HG03558 (cell line): ENCODE results near the gene CSPG5.

Source experiments
- ATAC-seq: cut with Tn5 transposase; IDR thresholded peaks from one replicate; pipeline ENCODE4 v1.9.1; 2021; ENCODE audit warnings: moderate number of reproducible peaks; ENCODE audit not compliant: unreplicated experiment; ENCODE audit errors: extremely low read depth

CSPG5 gene

DNA sequence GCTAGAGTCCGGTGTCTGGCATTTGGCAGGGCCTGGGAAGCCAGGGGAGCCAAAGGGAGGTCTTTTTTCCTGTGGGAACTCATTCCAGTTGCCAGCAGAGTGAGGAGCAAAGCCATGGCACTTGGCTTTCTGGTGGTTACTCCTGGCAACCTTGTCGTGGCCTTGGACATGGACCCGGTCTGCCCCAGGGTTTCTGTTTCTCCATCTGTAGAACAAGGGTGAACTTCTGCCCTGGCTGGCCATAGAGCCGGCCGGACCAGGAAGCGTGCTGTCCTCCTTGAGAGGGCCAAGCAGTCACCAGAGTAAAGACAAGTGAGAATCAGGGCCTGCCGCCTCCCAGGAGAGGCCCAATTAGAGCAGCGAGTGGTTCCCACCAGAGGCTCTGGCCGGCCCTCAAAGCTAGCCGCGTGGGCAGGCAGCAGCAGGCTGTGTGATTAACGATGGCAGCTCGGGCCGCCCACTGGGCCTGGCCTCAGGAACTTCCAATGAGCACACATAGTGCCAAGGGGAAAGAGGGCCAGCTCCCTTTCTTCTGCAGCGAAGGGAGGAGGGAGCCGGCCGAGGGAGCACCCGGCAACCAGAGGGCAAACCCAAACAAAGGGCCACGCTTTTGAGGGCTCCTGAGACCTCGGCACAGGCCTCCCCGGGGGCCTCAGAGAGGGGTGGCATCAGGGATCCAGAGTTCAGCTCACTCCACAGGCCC lies 36.0 kb downstream of the CSPG5 start:
- ATAC-seq, result no peak

DNA sequence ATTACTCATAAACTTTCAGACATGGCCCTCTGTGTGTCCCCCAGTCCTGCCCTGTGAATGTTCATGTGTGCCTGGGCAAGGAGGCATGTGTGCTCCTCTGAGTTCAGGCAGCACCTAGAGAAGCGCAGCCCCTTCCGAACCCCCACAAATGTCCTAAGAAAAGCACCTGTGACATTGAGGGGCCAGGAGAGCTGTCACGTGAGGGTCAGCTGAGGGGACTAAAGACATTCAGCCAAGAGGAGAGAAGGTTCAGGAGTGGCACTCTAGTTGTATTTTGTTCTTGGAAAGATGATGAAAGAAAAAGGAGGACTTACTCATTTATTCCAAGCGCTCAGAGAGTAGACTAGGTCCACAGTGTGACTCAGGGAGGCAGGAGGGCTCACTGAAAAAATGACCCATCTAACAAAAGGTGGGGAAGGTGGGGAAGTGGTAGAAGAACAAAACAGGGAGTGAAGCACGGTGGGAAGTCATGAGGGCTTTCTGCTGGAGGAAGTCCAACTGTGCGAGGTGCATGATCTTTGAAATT lies 37.0 kb downstream of the CSPG5 start:
- ATAC-seq, result no peak

DNA sequence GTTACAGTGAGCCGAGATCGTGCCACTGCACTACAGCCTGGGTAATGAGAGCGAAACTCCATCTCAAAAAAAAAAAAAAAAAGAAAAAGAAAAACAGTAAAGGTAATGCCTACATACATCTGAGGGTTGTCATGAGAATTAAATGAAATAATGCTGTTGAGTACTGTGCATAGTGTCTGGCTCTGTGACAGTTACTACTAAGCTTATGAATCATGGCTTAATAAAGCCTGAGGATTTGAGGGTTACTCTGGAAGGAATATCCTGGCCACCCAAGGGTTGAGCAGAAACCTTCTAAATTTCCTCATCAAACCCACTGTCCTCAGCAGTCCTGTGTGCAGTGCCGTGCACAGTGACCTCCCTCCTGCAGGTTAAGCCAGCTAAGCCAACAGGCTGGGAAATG lies 38.4 kb downstream of the CSPG5 start:
- ATAC-seq, result no peak

DNA sequence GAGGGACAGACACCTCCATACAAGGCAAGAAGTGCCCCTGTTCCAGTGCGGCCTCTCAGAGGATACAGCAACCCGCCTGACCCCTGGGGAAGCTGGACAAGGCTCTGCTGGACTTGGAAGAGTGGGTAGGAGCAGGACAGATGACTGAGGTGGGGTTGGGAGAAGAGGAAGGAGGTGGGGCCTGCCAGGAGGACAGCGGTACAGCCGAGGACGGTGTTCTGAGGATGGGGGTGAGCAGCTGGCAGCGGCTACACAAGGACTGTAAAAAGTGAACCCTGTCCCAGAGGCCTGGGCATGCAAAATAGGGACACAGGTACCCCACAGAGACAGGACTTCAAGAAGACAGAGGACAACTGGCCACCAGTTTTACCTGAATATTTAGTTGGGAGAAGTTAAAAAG lies 41.7 kb downstream of the CSPG5 start:
- ATAC-seq, result no peak

DNA sequence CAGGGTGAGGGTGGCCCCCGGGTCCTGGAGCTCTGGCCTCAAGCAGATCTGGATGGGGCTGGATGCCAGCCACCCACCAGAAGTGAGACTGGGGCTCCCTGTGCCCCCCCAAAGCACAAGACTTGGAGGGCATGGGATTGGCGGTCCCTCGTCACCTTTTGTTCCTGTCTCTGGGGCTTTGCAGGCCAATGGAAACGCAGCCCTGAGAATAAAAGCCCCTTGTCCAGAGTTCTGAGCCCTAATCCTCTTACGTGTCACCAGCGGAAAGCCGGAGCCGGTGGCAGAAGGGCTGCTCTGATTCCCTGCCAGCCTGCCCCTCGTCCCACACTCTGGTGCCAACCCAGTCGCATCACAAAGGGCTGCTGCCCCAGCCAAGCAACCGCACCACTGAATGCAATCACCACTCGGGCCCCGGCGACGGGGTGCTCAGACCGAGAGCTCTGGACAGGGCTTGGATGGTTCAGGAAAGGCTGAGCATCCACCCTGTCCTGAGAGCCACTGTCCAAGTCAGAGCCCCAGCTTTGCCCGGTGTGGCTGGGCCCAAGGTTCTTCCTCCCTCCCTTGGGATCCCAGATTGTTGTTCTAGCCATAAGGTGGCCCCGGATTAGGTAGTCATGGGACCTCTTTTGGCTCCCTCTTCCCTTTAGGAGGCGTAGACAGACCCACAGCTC lies 42.3 kb downstream of the CSPG5 start:
- ATAC-seq, result no peak

DNA sequence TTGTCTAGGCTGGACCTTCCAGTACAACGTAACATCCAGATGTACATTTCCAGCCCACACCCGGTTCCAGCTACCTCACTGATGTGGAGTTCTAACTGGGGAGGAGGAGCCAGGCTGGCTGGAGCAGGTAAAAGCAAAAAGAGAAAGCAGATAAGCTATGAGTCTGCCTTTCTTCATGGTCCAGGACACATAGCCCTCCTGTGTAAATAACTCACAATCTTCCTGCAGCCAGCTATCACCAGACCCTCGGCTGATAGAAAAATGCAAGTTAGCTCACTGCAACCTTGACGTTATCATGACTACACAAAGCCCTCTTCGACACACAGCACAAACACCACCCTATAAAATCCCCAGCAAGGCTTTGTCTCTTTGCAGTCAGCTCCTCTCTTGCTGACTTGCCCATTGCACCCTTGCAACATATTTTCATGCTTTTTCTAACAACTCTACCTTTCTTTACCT lies 44.6 kb downstream of the CSPG5 start:
- ATAC-seq, result no peak

DNA sequence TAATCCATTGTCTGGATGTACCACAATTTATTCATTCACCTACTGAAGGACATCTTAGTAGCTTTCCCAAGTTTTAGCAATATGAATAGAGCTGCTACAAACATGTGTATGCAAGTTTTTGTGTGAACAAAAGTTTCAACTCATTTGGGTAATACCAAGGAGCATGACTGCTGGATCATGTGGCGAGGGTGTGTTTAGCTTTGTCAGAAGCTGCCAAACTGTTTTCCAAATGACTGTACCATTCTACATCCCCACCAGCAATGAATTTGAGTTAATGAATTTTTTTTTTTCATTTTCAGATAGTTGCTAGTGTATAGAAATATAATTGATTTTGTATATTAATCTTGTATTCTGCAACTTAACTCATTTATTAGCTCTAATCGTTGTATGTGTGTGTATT lies 45.2 kb downstream of the CSPG5 start:
- no peak for ATAC-seq

DNA sequence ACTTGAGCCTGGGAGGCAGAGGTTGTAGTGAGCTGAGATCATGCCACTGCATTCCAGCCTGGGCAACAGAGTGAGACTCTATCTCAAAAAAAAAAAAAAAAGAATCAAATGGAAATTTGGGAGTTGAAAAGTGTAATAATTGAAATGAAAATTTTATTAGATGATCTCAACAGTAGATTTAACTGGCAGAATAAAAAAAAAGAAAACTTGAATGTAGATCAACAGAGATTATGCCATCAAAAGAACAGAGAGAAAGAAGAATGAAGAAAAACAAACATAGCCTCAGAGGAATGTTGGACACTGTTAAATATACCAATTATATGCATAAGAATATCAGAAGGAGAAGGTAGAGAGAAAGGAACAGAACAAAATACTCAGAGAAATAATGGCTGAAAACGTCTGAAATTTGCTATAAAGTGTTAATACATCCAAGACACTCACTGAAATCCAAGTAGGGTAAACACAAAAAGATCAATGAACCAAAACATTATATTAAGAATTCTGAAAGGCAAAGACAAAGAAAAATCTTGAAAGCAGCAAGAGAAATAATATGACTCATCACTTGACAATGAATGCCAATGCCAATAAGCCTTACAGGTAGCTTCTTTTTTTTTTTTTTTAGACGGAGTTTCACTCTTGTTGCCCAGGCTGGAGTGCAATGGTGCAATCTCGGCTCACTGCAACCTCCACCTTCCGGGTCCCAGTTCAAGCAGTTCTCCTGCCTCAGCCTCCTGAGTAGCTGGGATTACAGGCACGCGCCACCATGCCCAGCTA lies 50.5 kb downstream of the CSPG5 start:
- no peak for ATAC-seq

DNA sequence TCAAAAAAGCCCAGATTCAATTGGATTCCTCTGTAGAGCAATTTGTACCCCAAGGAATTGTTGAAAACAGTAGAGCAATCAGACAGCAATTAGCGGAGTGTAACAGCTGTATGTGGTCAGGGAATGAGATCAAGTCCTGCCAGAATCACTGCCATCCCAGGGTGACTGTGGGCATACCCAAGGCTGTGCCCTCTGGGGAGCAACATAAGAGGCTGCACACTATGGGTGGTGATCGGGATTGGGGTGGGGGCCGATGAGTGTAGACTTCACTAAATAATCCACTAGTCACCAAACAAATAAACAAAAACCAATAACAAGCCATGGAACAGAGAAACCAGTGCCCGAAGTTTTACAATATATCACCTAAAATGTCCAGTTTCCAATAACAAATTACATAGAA lies 53.0 kb downstream of the CSPG5 start:
- no peak for ATAC-seq

DNA sequence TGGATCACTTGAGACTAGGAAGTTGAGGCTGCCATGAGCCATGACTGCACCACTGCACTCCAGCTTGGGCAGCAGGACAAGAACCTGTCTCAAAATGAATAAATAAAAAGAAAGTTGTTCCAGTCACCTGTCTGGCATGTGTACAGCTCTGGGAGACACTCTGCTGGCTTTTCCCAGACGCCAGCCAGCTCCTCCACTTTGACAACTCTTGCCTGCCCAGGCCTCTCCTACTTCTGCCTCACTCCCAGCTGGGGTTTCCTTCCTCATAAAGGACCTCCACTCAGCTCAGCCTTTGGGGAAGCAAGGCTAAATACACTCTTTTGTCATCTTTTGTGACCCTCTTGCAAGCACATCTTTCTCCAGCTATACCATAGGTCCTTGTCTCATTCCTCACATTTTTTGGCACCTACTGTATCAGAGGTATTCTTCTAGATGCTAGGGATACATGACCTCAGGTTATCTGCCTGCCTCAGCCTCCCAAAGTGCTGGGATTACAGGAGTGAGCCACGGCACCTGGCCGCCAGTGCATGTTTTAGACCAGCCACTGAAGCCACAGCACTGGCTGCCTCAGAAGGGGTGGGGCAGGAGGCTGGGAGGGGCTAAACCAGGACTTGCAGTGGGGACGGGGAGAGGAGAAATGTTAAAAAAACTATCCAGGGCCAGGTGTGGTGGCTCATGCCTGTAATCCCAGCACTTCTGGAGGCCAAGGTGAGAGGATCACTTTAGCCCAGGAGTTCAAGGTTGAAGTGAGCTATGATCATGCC lies 55.2 kb downstream of the CSPG5 start:
- ATAC-seq, result no peak

DNA sequence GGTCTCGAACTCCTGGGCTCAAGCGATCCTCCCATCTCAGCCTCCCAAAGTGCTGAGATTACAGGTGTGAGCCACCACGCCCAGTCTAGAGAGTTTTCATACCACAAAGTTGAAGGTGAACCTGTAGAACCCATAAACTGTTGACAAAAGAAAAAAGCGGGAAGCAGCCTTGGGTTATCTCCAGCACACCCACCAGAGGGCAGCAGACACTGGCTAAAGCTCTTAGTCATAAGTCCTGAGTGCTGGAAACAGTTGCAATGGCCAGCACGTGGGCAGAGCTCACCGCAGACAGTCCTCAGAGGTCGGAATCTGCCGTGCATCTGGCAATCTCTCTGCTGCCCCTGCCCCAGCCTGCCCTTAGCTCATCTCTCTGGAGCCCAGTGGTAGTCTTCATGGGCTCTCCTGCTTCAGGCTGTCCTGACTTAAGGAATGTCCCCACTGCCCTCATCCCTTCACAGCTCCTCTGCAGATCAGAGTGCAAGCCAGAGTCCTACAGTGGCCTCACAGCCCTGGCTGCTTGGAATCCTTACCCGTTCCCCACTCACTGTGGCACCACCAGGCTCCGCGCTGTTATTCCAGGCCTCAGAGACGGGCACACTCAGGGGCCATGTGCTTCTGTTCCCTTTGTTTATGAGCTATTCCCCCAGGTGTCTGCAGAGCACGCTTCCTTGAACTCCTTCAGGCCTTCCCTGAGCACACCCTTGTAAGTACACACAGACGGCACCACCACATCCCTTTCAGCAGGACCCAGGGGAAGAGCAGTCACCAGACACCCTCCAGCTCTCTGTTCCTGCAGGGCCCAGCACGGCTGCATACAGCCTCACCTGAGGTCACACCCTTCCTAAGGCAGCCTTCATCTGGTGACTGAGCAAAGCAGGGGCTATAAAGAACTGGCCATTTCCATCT lies 56.3 kb downstream of the CSPG5 start:
- ATAC-seq, result no peak

DNA sequence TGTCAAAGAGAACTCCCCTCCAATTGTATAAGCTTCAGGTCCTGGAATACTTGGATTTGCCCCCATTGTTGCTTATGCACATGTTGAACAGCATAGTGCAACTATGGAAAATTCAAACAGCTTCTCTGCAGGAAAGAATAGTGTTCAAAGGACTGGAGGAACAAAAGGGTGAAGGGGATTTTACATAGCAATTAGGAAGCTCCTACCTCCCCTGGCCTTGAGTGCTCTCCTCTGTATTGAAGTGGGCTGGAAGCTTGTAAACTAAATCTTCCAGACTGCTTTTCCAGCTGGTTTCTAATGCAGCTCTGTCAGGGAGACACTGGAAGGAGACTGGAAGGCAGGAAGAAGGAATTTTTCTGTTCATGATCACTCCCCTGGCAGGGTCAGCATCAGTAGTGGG lies 57.9 kb downstream of the CSPG5 start:
- no peak for ATAC-seq

DNA sequence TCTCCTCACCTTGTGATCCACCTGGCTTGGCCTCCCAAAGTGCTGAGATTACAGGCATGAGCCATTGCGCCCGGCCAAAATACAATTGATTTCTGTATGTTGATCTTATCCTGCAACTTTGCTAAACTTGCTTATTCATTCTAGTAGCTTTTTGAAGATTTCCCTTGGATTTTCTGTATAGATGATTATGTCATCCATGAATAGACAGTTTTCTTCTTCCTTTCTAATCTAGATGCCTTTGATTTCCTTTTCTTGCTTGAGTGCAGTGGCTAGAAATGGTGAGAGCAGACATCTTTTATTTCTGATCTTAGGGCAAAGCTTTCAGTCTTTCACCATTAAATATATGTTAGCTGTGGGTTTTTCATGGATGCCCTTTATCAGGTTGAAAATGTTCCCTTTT lies 60.7 kb downstream of the CSPG5 start:
- ATAC-seq, result no peak

DNA sequence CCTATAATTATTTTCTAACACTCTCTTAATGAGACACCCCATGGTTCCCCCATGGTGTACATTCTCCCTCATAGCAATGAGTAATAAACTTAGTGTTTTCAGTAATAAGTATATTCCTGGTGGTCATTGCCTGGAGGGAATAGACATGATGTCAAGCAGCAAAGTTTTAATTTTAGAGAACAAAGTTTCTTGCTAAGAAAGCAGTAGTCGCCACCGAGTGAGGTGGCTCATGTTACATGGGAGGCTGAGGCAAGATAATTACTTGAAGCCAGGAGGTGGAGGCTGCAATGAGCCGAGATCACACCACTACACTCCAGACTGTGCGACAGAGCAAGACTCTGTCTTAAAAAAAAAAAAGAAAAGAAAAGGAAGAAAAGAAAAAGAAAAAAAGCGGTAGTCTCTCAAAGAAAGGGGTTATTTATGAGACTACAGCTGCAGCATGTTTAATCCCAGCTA lies 62.8 kb downstream of the CSPG5 start:
- no peak for ATAC-seq

DNA sequence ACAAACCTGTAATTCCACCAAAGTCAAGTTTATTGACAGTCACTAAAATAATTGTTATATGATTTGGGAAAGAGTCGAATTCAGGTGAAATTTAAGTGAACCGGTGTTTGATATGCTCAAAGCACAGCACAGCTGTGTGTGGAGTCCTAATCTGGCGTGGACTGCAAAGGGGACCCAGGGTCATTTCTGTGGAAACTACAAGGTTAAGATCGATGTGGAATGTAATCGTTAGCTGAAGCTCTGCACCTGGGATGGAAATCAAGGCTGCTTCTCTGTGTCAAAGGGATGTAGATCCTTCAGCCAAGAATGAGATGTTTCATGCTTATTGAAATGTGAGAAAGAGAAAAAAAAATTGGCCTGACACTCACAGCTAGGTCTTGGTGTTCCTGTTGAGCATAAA lies 63.6 kb downstream of the CSPG5 start:
- ATAC-seq, result no peak

DNA sequence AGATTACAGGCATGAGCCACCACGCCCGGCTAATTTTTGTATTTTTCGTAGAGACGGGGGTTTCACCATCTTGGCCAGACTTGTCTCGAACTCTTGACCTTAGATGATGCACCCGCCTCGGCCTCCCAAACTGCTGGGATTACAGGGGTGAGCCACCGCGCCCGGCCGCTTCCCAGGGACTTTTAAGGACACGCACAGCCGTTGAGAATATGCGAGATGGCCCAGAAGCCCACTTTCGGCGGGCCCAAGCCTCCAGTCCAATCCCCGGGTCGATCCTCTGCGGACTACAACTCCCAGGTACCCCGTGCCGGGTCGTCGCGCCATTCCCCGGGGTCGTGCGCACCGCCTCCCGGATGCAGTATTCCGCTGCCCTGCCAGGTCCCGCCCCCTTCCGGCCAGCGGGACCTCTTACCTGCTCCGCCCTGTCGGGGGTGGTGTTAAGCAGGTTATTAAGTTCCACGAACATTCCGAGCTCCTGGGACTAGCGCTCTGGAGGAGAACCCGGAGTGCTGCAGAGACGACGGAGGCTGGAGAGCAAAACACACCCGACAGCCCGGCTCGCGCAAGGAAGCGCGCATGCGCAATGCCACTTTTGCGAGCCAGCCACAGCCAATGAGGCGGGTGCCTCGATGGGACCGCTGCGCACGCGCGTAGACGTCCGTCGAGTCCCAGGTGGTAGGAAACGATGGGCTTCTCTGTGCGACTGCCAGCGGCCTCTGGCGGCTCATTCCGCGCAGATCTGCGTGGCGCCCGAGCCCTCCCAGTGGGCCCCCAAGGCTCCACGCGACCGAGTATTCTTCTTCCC lies 65.3 kb downstream of the CSPG5 start, which contains the start of gene ELP6:
TSS of gene ELP6 (minus strand) at position 588 of the 805 bp plus-strand sequence. CDS start at position 466, 122 bp downstream.
- peak; percentile 73 for ATAC-seq

DNA sequence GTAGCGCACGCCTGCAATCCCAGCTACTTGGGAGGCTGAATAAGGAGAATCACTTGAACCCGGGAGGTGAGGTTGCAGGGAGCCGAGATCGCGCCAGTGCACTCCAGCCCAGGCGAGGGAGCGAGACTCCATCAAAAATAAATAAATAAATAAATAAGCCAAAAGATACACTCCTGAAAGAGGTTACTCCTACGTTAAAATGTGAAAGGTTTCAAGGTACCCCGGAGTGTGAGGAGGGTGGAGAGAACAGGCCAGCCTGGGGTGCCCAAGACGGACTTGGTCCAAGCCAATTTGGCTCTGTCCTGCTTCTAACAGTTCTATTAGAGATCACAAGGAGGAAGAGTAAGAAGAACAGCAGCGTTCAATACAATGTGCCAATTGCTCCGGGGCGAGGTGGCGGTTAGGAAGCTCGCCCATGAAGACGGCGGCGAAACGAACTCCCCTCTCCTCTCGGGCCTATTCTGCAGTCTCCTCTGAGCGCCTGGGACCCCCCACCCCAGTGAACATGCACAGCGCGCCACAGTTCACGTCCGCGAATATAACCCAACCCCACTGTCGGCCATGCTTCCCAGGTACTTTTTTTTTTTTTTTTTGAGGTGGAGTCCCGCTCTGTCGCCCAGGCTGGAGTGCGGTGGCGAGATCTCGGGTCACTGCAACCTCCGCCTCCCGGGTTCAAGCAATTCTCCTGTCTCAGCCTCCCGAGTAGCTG lies 66.1 kb downstream of the CSPG5 start:
- no peak for ATAC-seq
